ENCODE measurements around the gene ZSWIM5. TPM values are rescaled to one million over a fixed set of nuclear protein-coding genes. Genes with fewer than 3 reads are reported as not detected.
A peak's percentile ranks its signal among the peaks of the same experiment; 100 is the strongest.

Gene ZSWIM5
- total and polyA plus RNA-seq, 9 of the 15 experiments (the other 6 are each of a cell fraction or from before 2014, with no cell fraction given), result under 0.01 to 0.07 (median 0.03) TPM; not detected in 3

DNA sequence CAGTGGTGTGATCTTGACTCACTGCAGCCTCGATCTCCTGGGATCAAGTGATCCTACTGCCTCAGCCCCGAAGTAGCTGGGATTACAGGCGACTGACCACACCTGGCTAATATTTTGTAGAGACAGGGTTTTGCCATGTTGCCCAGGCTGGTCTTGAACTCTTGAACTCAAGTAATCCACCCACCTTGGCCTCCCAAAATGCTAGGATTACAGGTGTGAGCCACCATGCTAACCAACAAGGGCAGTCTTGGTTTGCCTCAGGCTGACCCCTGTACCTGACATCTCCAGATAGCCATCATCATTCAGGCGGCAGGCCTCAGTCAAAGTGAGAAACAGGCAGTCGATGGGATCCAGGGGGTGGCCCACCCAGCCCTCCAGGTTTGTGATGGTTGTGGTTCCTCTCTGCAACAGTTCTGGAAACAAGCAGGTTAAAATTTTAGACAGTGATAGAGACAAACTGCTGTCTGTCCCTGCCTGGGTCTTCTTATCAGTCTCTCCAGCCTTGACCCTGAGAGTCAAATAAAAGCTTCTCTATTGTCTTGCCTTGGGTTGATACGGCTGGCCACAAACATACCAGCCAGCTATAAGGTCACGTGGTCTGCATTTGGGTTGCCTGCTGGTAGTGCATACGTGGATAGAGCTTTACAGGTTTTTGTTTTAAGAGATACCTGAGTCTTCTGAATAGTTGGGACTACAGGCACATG, 167.6 kb downstream of the ZSWIM5 start (continued):
- TF ChIP-seq JUNB (CRISPR knock-in tag; conservative IDR thresholded peaks at IDR 0.05) (no peak), PRMT5 (CRISPR knock-in tag; IDR thresholded peaks at IDR 0.05) (no peak), ZNF780A (CRISPR knock-in tag; IDR thresholded peaks at IDR 0.05) (no peak), POLR2AphosphoS5 (IDR thresholded peaks at IDR 0.05; ENCODE audit: control insufficient read depth, insufficient read depth, low read depth, low read length) (peak; percentile 93), ZC3H4 (CRISPR knock-in tag; IDR thresholded peaks at IDR 0.05; ENCODE audit: borderline replicate concordance) (no peak), ZNF589 (CRISPR knock-in tag; IDR thresholded peaks at IDR 0.05; ENCODE audit: low read depth) (peak; percentile 73; the same call in 1 of the 2 replicates), TSC22D4 (tag; IDR thresholded peaks at IDR 0.05) (no peak), HEY1 (CRISPR knock-in tag; IDR thresholded peaks at IDR 0.05; ENCODE audit: borderline replicate concordance) (peak; percentile 83; the same call in 1 of the 2 replicates), NFATC3 (IDR thresholded peaks at IDR 0.05) (no peak), TOE1 (IDR thresholded peaks at IDR 0.05; ENCODE audit: borderline replicate concordance) (peak; percentile 98), TOE1 (CRISPR knock-in tag; IDR thresholded peaks at IDR 0.05; ENCODE audit: borderline replicate concordance, low read depth) (no peak), HMG20A (CRISPR knock-in tag; conservative IDR thresholded peaks at IDR 0.05) (0 out of 2 replicates have a peak, but pooled peaks have one; percentile 60), NFE2 (IDR thresholded peaks at IDR 0.05; ENCODE audit: low read depth) (peak; percentile 55), STAT5A (IDR thresholded peaks at IDR 0.05; ENCODE audit: borderline replicate concordance, low read length) (peak; percentile 89), ARID2 (IDR thresholded peaks at IDR 0.05) (no peak), SRF (CRISPR knock-in tag; IDR thresholded peaks at IDR 0.05) (no peak; a peak in 1 of 4 replicates), SMARCC2 (IDR thresholded peaks at IDR 0.05; ENCODE audit: low read depth) (peak; percentile 78), ZNF584 (CRISPR knock-in tag; IDR thresholded peaks at IDR 0.05; ENCODE audit: low read depth) (peak; percentile 62; the same call in 1 of the 2 replicates), CBFA2T3 (IDR thresholded peaks at IDR 0.05) (peak; percentile 98), CREB3 (tag; conservative IDR thresholded peaks at IDR 0.05; ENCODE audit: low read depth) (peak; percentile 52; the same call in 1 of the 2 replicates), TBL1XR1 (IDR thresholded peaks at IDR 0.05; ENCODE audit: low read length in 2 of 2) (peak; percentile 37 to 92; a peak in 3 of 4 replicates), MTA3 (IDR thresholded peaks at IDR 0.05; ENCODE audit: borderline replicate concordance) (peak; percentile 83)
- TF ChIP-seq, protein P1, sequence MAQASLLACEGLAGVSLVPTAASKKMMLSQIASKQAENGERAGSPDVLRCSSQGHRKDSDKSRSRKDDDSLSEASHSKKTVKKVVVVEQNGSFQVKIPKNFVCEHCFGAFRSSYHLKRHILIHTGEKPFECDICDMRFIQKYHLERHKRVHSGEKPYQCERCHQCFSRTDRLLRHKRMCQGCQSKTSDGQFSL (CRISPR knock-in tag; IDR thresholded peaks at IDR 0.05), result no peak
- TF ChIP-seq, protein P1 (tag; IDR thresholded peaks at IDR 0.05), result no peak
- TF ChIP-seq, protein P2, sequence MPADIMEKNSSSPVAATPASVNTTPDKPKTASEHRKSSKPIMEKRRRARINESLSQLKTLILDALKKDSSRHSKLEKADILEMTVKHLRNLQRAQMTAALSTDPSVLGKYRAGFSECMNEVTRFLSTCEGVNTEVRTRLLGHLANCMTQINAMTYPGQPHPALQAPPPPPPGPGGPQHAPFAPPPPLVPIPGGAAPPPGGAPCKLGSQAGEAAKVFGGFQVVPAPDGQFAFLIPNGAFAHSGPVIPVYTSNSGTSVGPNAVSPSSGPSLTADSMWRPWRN (IDR thresholded peaks at IDR 0.05; ENCODE audit: low read depth), result peak; percentile 89
- TF ChIP-seq, protein P3, sequence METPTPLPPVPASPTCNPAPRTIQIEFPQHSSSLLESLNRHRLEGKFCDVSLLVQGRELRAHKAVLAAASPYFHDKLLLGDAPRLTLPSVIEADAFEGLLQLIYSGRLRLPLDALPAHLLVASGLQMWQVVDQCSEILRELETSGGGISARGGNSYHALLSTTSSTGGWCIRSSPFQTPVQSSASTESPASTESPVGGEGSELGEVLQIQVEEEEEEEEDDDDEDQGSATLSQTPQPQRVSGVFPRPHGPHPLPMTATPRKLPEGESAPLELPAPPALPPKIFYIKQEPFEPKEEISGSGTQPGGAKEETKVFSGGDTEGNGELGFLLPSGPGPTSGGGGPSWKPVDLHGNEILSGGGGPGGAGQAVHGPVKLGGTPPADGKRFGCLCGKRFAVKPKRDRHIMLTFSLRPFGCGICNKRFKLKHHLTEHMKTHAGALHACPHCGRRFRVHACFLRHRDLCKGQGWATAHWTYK (CRISPR knock-in tag; IDR thresholded peaks at IDR 0.05), result 0 out of 2 replicates have a peak, but pooled peaks have one; percentile 41
